Liver (tissue), 3 donors: ENCODE results near the gene TMPRSS6.

ENCODE experiments used
- ATF3 ChIP-seq: IDR thresholded peaks from 2 replicates; pipeline ENCODE4 v1.6.1; 2016; ENCODE audit warnings: antibody characterized with exemption
- CTCF ChIP-seq: fragments of 150-350 bp; IDR thresholded peaks from 2 replicates; pipeline ENCODE4 v1.5.1; 2017; ENCODE audit warnings: improper control_type of control experiment, low read depth, low read length; ENCODE audit not compliant: missing input control
- GABPA ChIP-seq, 2 donors: IDR thresholded peaks in 1 of 2; conservative IDR thresholded peaks in 1 of 2; 2 replicates each; pipeline ENCODE4 v1.6.1; 2016; ENCODE audit warnings: antibody characterized with exemption in 2 of 2, mild to moderate bottlenecking in 1 of 2, moderate library complexity in 1 of 2
- HNF4G ChIP-seq: IDR thresholded peaks from 2 replicates; pipeline ENCODE4 v1.6.1; 2016; ENCODE audit warnings: antibody characterized with exemption
- MAX ChIP-seq: IDR thresholded peaks from 2 replicates; pipeline ENCODE4 v1.6.1; 2016; ENCODE audit warnings: antibody characterized with exemption
- REST ChIP-seq: IDR thresholded peaks from 2 replicates; pipeline ENCODE4 v1.6.1; 2016; ENCODE audit warnings: antibody characterized with exemption, mild to moderate bottlenecking
- SP1 ChIP-seq: IDR thresholded peaks from 2 replicates; pipeline ENCODE4 v1.6.1; 2018; ENCODE audit warnings: antibody characterized with exemption, mild to moderate bottlenecking
- TAF1 ChIP-seq: conservative IDR thresholded peaks from 2 replicates; pipeline ENCODE4 v1.6.1; 2016; ENCODE audit warnings: antibody characterized with exemption, mild to moderate bottlenecking
- YY1 ChIP-seq: IDR thresholded peaks from 2 replicates; pipeline ENCODE4 v1.6.1; 2016; ENCODE audit warnings: antibody characterized with exemption, mild to moderate bottlenecking
- ZBTB33 ChIP-seq: IDR thresholded peaks from 2 replicates; pipeline ENCODE4 v1.6.1; 2016; ENCODE audit warnings: antibody characterized with exemption
- donor health status: healthy.
- donor health status: healthy.

- TF ChIP-seq CTCF: no peak
- TF ChIP-seq YY1: no peak
- TF ChIP-seq ATF3: no peak
- TF ChIP-seq REST: no peak
- TF ChIP-seq GABPA (IDR thresholded peaks at IDR 0.05 in 1 of 2, conservative IDR thresholded peaks at IDR 0.05 in 1 of 2): no peak
- TF ChIP-seq ZBTB33: no peak
- no peak for TF ChIP-seq SP1
- no peak for TF ChIP-seq HNF4G
- TF ChIP-seq MAX: no peak
- TF ChIP-seq TAF1: no peak
Measured at GRCh38 chr22:37070334-37070733, 39.2 kb downstream of the TMPRSS6 start.
